RWPE1 (cell line): ENCODE data around the gene THSD4.

Experiments
- CTCF ChIA-PET: fragments of 350-600 bp; sonication (Branson Sonifier 250); formaldehyde crosslinking; extraction: SDS; loops from one replicate; lab custom pipeline; 2021; lab: Yijun Ruan, JAX
- POLR2A ChIA-PET: fragments of 400-600 bp; formaldehyde crosslinking; extraction: SDS; loops from one replicate; lab custom pipeline; 2020; ENCODE audit warnings: antibody characterized with exemption; ENCODE audit not compliant: low non-redundant PET; lab: Yijun Ruan, JAX
- DNase-seq: peaks from one replicate; pipeline ENCODE4 v3.0.0; 2012; ENCODE audit warnings: low spot score
- H3K27ac ChIP-seq: fragments of 450-650 bp; 2 replicates; pipeline ENCODE4 v1.5.1; 2017
- CTCF ChIP-seq: fragments of 450-650 bp; conservative IDR thresholded peaks from 2 replicates; pipeline ENCODE4 v1.5.1; 2017; ENCODE audit warnings: low read depth, mild to moderate bottlenecking

THSD4 gene

GRCh38 chr15:71224024-71224423, 108.8 kb downstream of the THSD4 start:
- DNase-seq: no peak
- POLR2A ChIA-PET: no interaction called here
- no peak for TF ChIP-seq CTCF
- no peak overlapping the region; the same call in 1 of the 2 replicates for H3K27ac ChIP-seq
- CTCF ChIA-PET: no interaction called here

- CTCF ChIA-PET: no interaction called here
- H3K27ac ChIP-seq: no peak overlapping the region
- no peak for TF ChIP-seq CTCF
- POLR2A ChIA-PET: no interaction called here
- DNase-seq: no peak
Observed at GRCh38 chr15:71225851-71226250, 110.6 kb downstream of the THSD4 start.

GRCh38 chr15:71226536-71227455, 111.5 kb downstream of the THSD4 start:
- TF ChIP-seq CTCF: no peak
- ChIA-PET POLR2A (no interaction called here), CTCF (no interaction called here)
- H3K27ac ChIP-seq: no peak overlapping the region
- DNase-seq: no peak

GRCh38 chr15:71228403-71228802, 113.1 kb downstream of the THSD4 start:
- ChIA-PET CTCF (no interaction called here), POLR2A (no interaction called here)
- DNase-seq: no peak
- no peak for TF ChIP-seq CTCF
- no peak overlapping the region for H3K27ac ChIP-seq

GRCh38 chr15:71230303-71230702, 115.0 kb downstream of the THSD4 start:
- TF ChIP-seq CTCF: no peak
- CTCF ChIA-PET: no interaction called here
- no peak for DNase-seq
- H3K27ac ChIP-seq: no peak overlapping the region
- POLR2A ChIA-PET: no interaction called here

- ChIA-PET POLR2A (no interaction called here), CTCF (interaction anchor here (1.2 kb wide), 1 partner anchor 60 kb away, joined by 3 read pairs; no protein-coding TSS in a partner anchor)
- no peak overlapping the region for H3K27ac ChIP-seq
- no peak for TF ChIP-seq CTCF
- DNase-seq: no peak
Observed at GRCh38 chr15:71231758-71232157, 116.5 kb downstream of the THSD4 start.
